HepG2 (cell line): ENCODE measurements around the gene ALKBH5. TPM values are rescaled to one million over a fixed set of nuclear protein-coding genes. Genes with fewer than 3 reads are reported as not detected.

Experiments used
- AKAP8 ChIP-seq: sonication (generic); formaldehyde crosslinking; IDR thresholded peaks from 2 replicates; pipeline ENCODE4 v1.5.1; 2020; ENCODE audit warnings: mild to moderate bottlenecking, missing genetic modification reagents
- CEBPG ChIP-seq: IDR thresholded peaks from 2 replicates; pipeline ENCODE4 v1.6.1; 2016
- CREB1 ChIP-seq, 2 experiments: fragments of 450-650 bp in 1 of 2; IDR thresholded peaks; 2 replicates each; pipeline ENCODE4 v1.6.1; 2016 to 2017; ENCODE audit warnings: control low read depth in 1 of 2, mild to moderate bottlenecking in 1 of 2, missing compliant biosample characterization in 1 of 2, missing genetic modification characterization in 1 of 2
- EP300 ChIP-seq, 3 experiments: sonication (generic) in 1 of 3; formaldehyde crosslinking in 1 of 3; IDR thresholded peaks; 2 replicates each; pipeline versions ENCODE4 v1.5.1 to v1.6.1; 2011 to 2020; ENCODE audit warnings: low read depth in 2 of 3, low read length in 2 of 3, borderline replicate concordance in 1 of 3, improper control_type of control experiment in 1 of 3, mild to moderate bottlenecking in 1 of 3, missing genetic modification reagents in 1 of 3, moderate library complexity in 1 of 3
- ETV5 ChIP-seq: IDR thresholded peaks from 2 replicates; pipeline ENCODE4 v1.6.1; 2018; ENCODE audit warnings: missing biosample characterization, missing genetic modification reagents, inconsistent platforms, borderline replicate concordance
- HOXA5 ChIP-seq: sonication (generic); formaldehyde crosslinking; IDR thresholded peaks from 2 replicates; pipeline ENCODE4 v1.4.0; 2020; ENCODE audit warnings: missing genetic modification reagents
- ISX ChIP-seq: sonication (generic); formaldehyde crosslinking; conservative IDR thresholded peaks from 2 replicates; pipeline ENCODE4 v1.5.0; 2020; ENCODE audit warnings: missing genetic modification reagents
- KAT7 ChIP-seq: IDR thresholded peaks from 2 replicates; pipeline ENCODE4 v1.6.1; 2018; ENCODE audit warnings: borderline replicate concordance, missing compliant biosample characterization
- KLF6 ChIP-seq: IDR thresholded peaks from 2 replicates; pipeline ENCODE4 v1.8.0; 2016; ENCODE audit warnings: missing biosample characterization, missing genetic modification reagents
- NFE2L2 ChIP-seq: fragments of 150-350 bp; IDR thresholded peaks from 2 replicates; pipeline ENCODE4 v1.6.1; 2014; ENCODE audit warnings: low read length
- NRL ChIP-seq: sonication (generic); formaldehyde crosslinking; IDR thresholded peaks from 2 replicates; pipeline ENCODE4 v1.5.0; 2020; ENCODE audit warnings: missing genetic modification reagents, mild to moderate bottlenecking, moderate library complexity, borderline replicate concordance
- PHF8 ChIP-seq: sonication (generic); formaldehyde crosslinking; IDR thresholded peaks from 2 replicates; pipeline ENCODE4 v1.5.0; 2020; ENCODE audit warnings: missing genetic modification reagents
- SNRNP70 ChIP-seq: fragments of 200-400 bp; formaldehyde crosslinking; IDR thresholded peaks from 2 replicates; pipeline ENCODE4 v1.6.1; 2017; ENCODE audit warnings: mild to moderate bottlenecking, low read depth, low read length, moderate library complexity
- SP5 ChIP-seq: IDR thresholded peaks from 2 replicates; pipeline ENCODE4 v1.6.1; 2016; ENCODE audit warnings: low read depth, borderline replicate concordance
- TEAD3 ChIP-seq: optimal IDR thresholded peaks from 2 replicates; pipeline ENCODE3; 2016; ENCODE audit warnings: borderline replicate concordance
- ZMYM4 ChIP-seq: sonication (generic); formaldehyde crosslinking; IDR thresholded peaks from 2 replicates; pipeline ENCODE4 v1.8.1; 2023; ENCODE audit warnings: mild to moderate bottlenecking, missing genetic modification reagents
- ZNF260 ChIP-seq: sonication (generic); formaldehyde crosslinking; IDR thresholded peaks from 2 replicates; pipeline ENCODE4 v1.4.0; 2020; ENCODE audit warnings: missing genetic modification reagents, low read depth, mild to moderate bottlenecking, borderline replicate concordance
- ZNF317 ChIP-seq: sonication (generic); formaldehyde crosslinking; IDR thresholded peaks from 2 replicates; pipeline ENCODE4 v1.5.0; 2020; ENCODE audit warnings: mild to moderate bottlenecking, missing genetic modification reagents
- polyA plus RNA-seq, 8 experiments: library from polyadenylated mRNA; depleted of rRNA in 3 of 8; stranded (reverse) in 7 of 8; unstranded in 1 of 8; fragments of >200 nt; fragmentation: Illumina TruSeq in 4 of 8; extraction: Trizol in 4 of 8; gene quantifications; 2 replicates each; pipeline versions ENCODE4 v1.2.1 to v1.2.3, GENCODE V29; 2011 to 2016; ENCODE audit warnings: low read depth in 4 of 8, missing spikeins in 1 of 8, mixed read lengths in 1 of 8; ENCODE audit not compliant: insufficient read depth in 1 of 8
- total RNA-seq, 5 experiments: library from RNA; depleted of rRNA; stranded (reverse); fragments of >200 nt; fragmentation: Illumina TruSeq; extraction: Trizol; gene quantifications; 2 replicates each; pipeline ENCODE4 v1.2.3, GENCODE V29; 2016; ENCODE audit warnings: low read depth in 1 of 5
- TF ChIP-seq, protein P1 (sequence below): sonication (generic); formaldehyde crosslinking; IDR thresholded peaks from 2 replicates; pipeline ENCODE4 v1.5.1; 2020; ENCODE audit warnings: missing genetic modification reagents, mild to moderate bottlenecking, borderline replicate concordance
- TF ChIP-seq, protein P2 (sequence below): sonication (generic); formaldehyde crosslinking; IDR thresholded peaks from 2 replicates; pipeline ENCODE4 v1.5.1; 2020; ENCODE audit warnings: mild to moderate bottlenecking, missing genetic modification reagents, borderline replicate concordance
- TF ChIP-seq, protein P3 (sequence below): fragments of 450-650 bp; IDR thresholded peaks from 2 replicates; pipeline ENCODE4 v1.6.1; 2017
- TF ChIP-seq, protein P4 (sequence below): sonication (generic); formaldehyde crosslinking; IDR thresholded peaks from 2 replicates; pipeline ENCODE4 v1.4.0; 2020; ENCODE audit warnings: missing genetic modification reagents, borderline replicate concordance

ALKBH5 gene
- total and polyA plus RNA-seq, 2 of the 13 experiments (the other 11 are each of a cell fraction or from before 2014, with no cell fraction given) = 68.9 to 76.9 TPM

DNA sequence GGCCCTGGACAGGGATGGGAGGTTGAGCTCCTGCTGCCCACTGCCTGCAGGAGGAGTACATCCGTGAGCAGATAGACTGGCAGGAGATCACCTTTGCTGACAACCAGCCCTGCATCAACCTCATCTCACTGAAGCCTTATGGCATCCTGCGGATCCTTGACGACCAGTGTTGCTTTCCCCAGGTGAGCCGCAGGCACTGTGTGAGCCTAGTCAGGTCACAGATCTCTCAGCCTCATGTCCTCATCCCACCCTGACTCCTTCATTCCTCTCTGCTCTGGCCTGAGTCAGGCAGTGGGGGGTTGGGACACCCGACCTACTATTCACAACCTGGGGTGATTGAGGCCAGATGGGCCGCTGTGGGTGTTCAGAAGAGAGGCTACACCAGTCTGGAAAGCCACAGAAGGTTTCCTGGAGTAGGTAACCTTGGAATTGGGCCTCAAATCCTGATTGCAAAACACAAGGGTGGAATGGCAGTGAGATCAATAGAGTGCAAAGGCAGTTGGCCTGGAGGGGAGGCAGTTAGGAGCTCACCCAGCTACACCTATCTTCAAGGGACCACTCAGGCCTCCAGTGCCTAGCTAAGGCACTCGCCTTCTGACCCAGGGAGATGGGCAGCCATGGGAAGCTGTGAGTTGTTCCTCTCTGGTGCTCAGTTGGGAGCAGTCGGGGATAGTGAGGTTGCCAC is 45.4 kb upstream of the ALKBH5 start (continued):
- TF ChIP-seq HOXA5 (CRISPR knock-in tag) (no peak), CREB1 (IDR thresholded peaks at IDR 0.05) (no peak), CREB1 (CRISPR knock-in tag; IDR thresholded peaks at IDR 0.05) (no peak), ZNF317 (CRISPR knock-in tag) (no peak), ISX (CRISPR knock-in tag) (no peak), SNRNP70 (no peak), CEBPG (CRISPR knock-in tag) (peak; percentile 90), NRL (CRISPR knock-in tag) (0 out of 2 replicates have a peak, but pooled peaks have one; percentile 64), EP300 (IDR thresholded peaks at IDR 0.05; ENCODE audit: low read depth in 2 of 2, low read length in 2 of 2) (peak; percentile 23 to 68; a peak in 2 of 4 replicates), EP300 (CRISPR knock-in tag; IDR thresholded peaks at IDR 0.05; ENCODE audit: borderline replicate concordance) (no peak), TEAD3 (peak; percentile 87), ZNF260 (CRISPR knock-in tag) (no peak), KLF6 (0 out of 2 replicates have a peak, but pooled peaks have one; percentile 39), ETV5 (peak; percentile 40; the same call in 1 of the 2 replicates), AKAP8 (CRISPR knock-in tag) (no peak), NFE2L2 (no peak), KAT7 (CRISPR knock-in tag) (no peak), SP5 (no peak), PHF8 (CRISPR knock-in tag) (no peak), ZMYM4 (CRISPR knock-in tag) (no peak)
- TF ChIP-seq, protein P1, sequence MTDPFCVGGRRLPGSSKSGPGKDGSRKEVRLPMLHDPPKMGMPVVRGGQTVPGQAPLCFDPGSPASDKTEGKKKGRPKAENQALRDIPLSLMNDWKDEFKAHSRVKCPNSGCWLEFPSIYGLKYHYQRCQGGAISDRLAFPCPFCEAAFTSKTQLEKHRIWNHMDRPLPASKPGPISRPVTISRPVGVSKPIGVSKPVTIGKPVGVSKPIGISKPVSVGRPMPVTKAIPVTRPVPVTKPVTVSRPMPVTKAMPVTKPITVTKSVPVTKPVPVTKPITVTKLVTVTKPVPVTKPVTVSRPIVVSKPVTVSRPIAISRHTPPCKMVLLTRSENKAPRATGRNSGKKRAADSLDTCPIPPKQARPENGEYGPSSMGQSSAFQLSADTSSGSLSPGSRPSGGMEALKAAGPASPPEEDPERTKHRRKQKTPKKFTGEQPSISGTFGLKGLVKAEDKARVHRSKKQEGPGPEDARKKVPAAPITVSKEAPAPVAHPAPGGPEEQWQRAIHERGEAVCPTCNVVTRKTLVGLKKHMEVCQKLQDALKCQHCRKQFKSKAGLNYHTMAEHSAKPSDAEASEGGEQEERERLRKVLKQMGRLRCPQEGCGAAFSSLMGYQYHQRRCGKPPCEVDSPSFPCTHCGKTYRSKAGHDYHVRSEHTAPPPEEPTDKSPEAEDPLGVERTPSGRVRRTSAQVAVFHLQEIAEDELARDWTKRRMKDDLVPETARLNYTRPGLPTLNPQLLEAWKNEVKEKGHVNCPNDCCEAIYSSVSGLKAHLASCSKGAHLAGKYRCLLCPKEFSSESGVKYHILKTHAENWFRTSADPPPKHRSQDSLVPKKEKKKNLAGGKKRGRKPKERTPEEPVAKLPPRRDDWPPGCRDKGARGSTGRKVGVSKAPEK (CRISPR knock-in tag) = no peak
- TF ChIP-seq, protein P2, sequence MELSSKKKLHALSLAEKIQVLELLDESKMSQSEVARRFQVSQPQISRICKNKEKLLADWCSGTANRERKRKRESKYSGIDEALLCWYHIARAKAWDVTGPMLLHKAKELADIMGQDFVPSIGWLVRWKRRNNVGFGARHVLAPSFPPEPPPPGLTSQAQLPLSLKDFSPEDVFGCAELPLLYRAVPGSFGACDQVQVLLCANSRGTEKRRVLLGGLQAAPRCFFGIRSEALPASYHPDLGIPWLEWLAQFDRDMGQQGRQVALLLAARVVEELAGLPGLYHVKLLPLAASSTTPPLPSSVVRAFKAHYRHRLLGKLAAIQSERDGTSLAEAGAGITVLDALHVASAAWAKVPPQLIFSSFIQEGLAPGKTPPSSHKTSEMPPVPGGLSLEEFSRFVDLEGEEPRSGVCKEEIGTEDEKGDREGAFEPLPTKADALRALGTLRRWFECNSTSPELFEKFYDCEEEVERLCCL = no peak
- TF ChIP-seq, protein P3, sequence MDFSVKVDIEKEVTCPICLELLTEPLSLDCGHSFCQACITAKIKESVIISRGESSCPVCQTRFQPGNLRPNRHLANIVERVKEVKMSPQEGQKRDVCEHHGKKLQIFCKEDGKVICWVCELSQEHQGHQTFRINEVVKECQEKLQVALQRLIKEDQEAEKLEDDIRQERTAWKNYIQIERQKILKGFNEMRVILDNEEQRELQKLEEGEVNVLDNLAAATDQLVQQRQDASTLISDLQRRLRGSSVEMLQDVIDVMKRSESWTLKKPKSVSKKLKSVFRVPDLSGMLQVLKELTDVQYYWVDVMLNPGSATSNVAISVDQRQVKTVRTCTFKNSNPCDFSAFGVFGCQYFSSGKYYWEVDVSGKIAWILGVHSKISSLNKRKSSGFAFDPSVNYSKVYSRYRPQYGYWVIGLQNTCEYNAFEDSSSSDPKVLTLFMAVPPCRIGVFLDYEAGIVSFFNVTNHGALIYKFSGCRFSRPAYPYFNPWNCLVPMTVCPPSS = no peak
- TF ChIP-seq, protein P4, sequence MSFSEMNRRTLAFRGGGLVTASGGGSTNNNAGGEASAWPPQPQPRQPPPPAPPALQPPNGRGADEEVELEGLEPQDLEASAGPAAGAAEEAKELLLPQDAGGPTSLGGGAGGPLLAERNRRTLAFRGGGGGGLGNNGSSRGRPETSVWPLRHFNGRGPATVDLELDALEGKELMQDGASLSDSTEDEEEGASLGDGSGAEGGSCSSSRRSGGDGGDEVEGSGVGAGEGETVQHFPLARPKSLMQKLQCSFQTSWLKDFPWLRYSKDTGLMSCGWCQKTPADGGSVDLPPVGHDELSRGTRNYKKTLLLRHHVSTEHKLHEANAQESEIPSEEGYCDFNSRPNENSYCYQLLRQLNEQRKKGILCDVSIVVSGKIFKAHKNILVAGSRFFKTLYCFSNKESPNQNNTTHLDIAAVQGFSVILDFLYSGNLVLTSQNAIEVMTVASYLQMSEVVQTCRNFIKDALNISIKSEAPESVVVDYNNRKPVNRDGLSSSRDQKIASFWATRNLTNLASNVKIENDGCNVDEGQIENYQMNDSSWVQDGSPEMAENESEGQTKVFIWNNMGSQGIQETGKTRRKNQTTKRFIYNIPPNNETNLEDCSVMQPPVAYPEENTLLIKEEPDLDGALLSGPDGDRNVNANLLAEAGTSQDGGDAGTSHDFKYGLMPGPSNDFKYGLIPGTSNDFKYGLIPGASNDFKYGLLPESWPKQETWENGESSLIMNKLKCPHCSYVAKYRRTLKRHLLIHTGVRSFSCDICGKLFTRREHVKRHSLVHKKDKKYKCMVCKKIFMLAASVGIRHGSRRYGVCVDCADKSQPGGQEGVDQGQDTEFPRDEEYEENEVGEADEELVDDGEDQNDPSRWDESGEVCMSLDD (CRISPR knock-in tag) = 0 out of 2 replicates have a peak, but pooled peaks have one; percentile 28
